Hepatocyte (in vitro differentiated cells): ENCODE measurements around the gene RBM12.

Source experiments
- CTCF ChIP-seq: fragments of 200-600 bp; sonication (generic); IDR thresholded peaks from 2 replicates; pipeline ENCODE4 v1.5.1; 2016; ENCODE audit warnings: antibody characterized with exemption, mild to moderate bottlenecking; ENCODE audit not compliant: poor library complexity
- EZH2 ChIP-seq: fragments of 200-600 bp; sonication (generic); IDR thresholded peaks from 2 replicates; pipeline ENCODE4 v1.6.1; 2016; ENCODE audit warnings: antibody characterized with exemption, mild to moderate bottlenecking, borderline replicate concordance

GRCh38 chr20:35650632-35651031, 14.1 kb downstream of the RBM12 start:
- TF ChIP-seq CTCF (no peak), EZH2 (no peak)
